Cardiac fibroblast (primary cell): Measurements from ENCODE around the gene FAM200B.

ENCODE experiments used
- DNase-seq, 2 donors: peaks; one replicate each; pipeline versions ENCODE4 v3.0.0 to v3.0.0-alpha.2; 2010; ENCODE audit warnings: low read depth in 2 of 2
- H3K4me3 ChIP-seq, 2 donors: replicated peaks in 1 of 2; 1 replicate in 1 of 2; 2 replicates in 1 of 2; pipeline ENCODE4 v1.5.1; 2011; ENCODE audit warnings: low read depth in 2 of 2, low read length in 2 of 2, mild to moderate bottlenecking in 2 of 2, moderate library complexity in 1 of 2
- CTCF ChIP-seq: IDR thresholded peaks from one replicate; pipeline ENCODE4 v1.5.1; 2011; ENCODE audit warnings: low read depth, mild to moderate bottlenecking, low read length, inconsistent platforms

The FAM200B gene

GRCh38 chr4:15712214-15712613 is 30.6 kb downstream of the FAM200B start:
- no peak for TF ChIP-seq CTCF
- no peak for DNase-seq
- H3K4me3 ChIP-seq, result no peak overlapping the region

- DNase-seq, result no peak
- no peak overlapping the region for H3K4me3 ChIP-seq
- no peak for TF ChIP-seq CTCF
These were observed 32.5 kb downstream of the FAM200B start for GRCh38 chr4:15714141-15714540.

GRCh38 chr4:15714646-15715435 is 33.2 kb downstream of the FAM200B start:
- no peak overlapping the region for H3K4me3 ChIP-seq
- peak; percentile 64 for DNase-seq
- TF ChIP-seq CTCF, result no peak

DNA sequence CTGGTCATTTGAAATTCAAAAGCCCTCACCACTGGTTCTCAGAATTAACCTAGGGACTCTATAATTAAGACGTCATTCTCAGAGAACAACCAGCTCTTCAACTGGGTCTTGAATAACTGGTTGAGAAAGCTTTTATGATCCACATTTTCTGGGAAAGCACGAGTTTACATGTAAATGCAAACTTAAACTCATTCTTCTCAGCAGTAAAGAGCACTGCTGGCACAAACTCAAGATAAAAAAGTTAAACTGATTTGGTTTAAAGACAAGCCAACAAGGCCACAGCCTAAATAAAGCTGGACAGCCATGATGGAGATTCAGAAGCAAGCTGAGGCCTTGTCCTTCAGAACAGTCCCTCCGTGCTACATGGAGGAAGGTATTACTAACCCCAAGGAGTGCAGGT is 34.5 kb downstream of the FAM200B start:
- no peak overlapping the region for H3K4me3 ChIP-seq
- no peak for TF ChIP-seq CTCF
- no peak for DNase-seq

GRCh38 chr4:15717086-15717485 is 35.5 kb downstream of the FAM200B start:
- DNase-seq, result peak; percentile 56 to 70
- H3K4me3 ChIP-seq, result no peak overlapping the region
- no peak for TF ChIP-seq CTCF

DNA sequence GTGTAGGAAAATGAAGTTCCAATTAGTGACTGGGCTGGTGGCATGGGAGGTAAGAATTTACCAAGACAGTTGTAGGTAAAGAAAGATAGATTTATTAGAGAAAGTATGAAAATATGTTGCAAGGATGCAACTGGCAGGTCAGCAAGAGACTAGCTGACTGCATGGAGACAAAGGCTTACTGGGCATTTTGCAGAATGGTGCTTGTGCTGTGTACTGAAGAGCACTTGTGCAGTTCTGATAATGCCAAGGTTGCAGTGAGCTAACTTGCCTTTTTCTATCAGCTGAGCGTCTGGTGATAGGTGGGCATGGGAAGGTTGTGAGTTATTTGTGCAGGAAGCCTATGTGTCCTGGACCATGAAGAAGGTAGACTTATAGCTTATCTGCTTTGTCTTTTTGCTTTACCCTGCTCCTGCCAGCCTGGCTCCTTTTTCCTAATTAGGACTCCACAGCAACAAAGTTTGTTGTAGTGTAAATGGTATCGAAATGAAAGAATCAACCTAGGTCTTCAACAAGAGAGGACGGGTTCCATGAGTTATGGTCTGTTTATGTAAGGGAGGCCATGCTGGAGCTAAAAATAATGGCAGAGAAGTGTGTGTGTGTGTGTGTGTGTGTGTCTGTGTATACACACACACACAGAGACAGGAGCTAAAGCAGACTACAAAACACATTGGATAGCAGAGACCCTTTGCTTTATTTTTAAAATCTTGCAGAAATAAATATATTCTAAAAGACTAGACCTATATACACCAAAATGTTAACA is 36.2 kb downstream of the FAM200B start:
- no peak for DNase-seq
- H3K4me3 ChIP-seq, result no peak overlapping the region
- no peak for TF ChIP-seq CTCF
